ENCODE results near the gene TPM3.
"Not testable (repeated sequence)": the region's sequence is repeated elsewhere in the genome, so short reads cannot be mapped to it uniquely, and the experiment has no call there.

TPM3 gene

DNA sequence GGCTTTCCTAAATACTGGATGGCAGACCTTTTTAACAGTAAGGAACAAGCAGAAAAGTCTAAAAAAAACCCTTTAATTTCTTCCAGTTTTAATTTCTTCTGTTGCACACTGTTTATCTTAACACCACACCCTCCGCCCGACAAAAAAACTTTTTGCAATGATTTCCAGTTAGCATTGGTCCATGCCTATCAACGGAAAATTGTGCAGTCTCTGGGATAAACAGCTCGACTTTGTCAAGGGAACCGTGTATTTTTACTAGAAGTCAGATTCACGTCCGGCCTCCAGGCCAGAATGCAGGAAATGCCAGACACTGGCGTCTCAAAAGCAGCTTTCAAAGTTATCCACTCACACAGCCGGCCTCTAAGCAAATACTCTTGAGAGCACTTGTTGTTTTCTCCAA is 36.6 kb downstream of the TPM3 start:
- Mint-ChIP-seq H3K36me3 (ENCODE audit: low read depth) (peaks cover 55% of the 10 kb centered on the region), H3K27me3 (ENCODE audit: low read depth) (peaks cover 3% of the 10 kb centered on the region), H3K4me1 (no peaks in the 10 kb centered on the region), H3K9me3 (no peaks in the 10 kb centered on the region), H3K4me3 (no peak overlapping the region), H3K27ac (peak overlapping the region in 2 of 3 experiments; percentile 10 to 37)
- no peak for TF ChIP-seq CTCF (IDR thresholded peaks at IDR 0.05; ENCODE audit: unreplicated experiment in 3 of 3)

- peaks cover 49% of the 10 kb centered on the region for H3K36me3 Mint-ChIP-seq (ENCODE audit: low read depth)
- H3K9me3 Mint-ChIP-seq: no peaks in the 10 kb centered on the region
- H3K4me3 Mint-ChIP-seq: no peak within 1 kb of the TSS
- H3K27me3 Mint-ChIP-seq (ENCODE audit: low read depth): peaks cover 3% of the 10 kb centered on the region
- no peaks in the 10 kb centered on the region for H3K4me1 Mint-ChIP-seq
- no peak for TF ChIP-seq CTCF (IDR thresholded peaks at IDR 0.05; ENCODE audit: unreplicated experiment in 3 of 3)
- peak within 1 kb of the TSS in 2 of 3 experiments; percentile 10 to 37 for H3K27ac Mint-ChIP-seq
These were observed 37.2 kb downstream of the TPM3 start, which contains the start of gene NUP210L for GRCh38 chr1:154154534-154155191. TSS of gene NUP210L (minus strand) at chr1:154155073.

DNA sequence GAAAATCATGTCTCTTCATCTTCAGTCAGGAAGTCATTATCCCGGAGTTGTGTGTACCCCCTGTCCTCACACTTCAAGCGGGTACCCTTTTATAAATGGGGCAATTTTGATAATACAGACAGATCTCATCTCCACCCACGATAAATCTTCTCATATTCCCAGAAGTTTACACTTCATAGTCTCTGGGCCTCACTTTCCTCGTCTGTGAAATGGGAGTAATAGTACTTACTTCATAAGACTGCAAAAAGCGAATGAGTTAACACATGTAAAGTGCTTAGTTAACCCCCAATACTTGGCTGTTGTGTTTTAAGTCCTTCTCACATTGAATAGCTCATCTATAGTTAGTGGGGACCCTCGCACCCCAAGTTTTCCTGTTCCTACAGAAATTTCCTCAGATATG is 37.8 kb downstream of the TPM3 start:
- H3K4me1 Mint-ChIP-seq: no peaks in the 10 kb centered on the region
- no peak for TF ChIP-seq CTCF (IDR thresholded peaks at IDR 0.05; ENCODE audit: unreplicated experiment in 3 of 3)
- H3K9me3 Mint-ChIP-seq: no peaks in the 10 kb centered on the region
- H3K27ac Mint-ChIP-seq: no peak overlapping the region
- H3K4me3 Mint-ChIP-seq: no peak overlapping the region
- peaks cover 43% of the 10 kb centered on the region for H3K36me3 Mint-ChIP-seq (ENCODE audit: low read depth)
- H3K27me3 Mint-ChIP-seq (ENCODE audit: low read depth): peaks cover 3% of the 10 kb centered on the region

- Mint-ChIP-seq H3K4me1 (no peaks in the 10 kb centered on the region), H3K27me3 (ENCODE audit: low read depth) (peaks cover 3% of the 10 kb centered on the region), H3K4me3 (no peak overlapping the region), H3K27ac (no peak overlapping the region), H3K36me3 (ENCODE audit: low read depth) (peaks cover 19% of the 10 kb centered on the region), H3K9me3 (no peaks in the 10 kb centered on the region)
- no peak for TF ChIP-seq CTCF (IDR thresholded peaks at IDR 0.05; ENCODE audit: unreplicated experiment in 3 of 3)
These were observed 40.6 kb downstream of the TPM3 start for GRCh38 chr1:154151311-154151710.

GRCh38 chr1:154148807-154149206 is 43.1 kb downstream of the TPM3 start:
- Mint-ChIP-seq H3K4me3 (no peak overlapping the region), H3K9me3 (no peaks in the 10 kb centered on the region), H3K36me3 (ENCODE audit: low read depth) (peaks cover 2% of the 10 kb centered on the region), H3K27me3 (ENCODE audit: low read depth) (no peaks in the 10 kb centered on the region), H3K4me1 (no peaks in the 10 kb centered on the region), H3K27ac (no peak overlapping the region)
- TF ChIP-seq CTCF (IDR thresholded peaks at IDR 0.05; ENCODE audit: unreplicated experiment in 3 of 3): no peak

DNA sequence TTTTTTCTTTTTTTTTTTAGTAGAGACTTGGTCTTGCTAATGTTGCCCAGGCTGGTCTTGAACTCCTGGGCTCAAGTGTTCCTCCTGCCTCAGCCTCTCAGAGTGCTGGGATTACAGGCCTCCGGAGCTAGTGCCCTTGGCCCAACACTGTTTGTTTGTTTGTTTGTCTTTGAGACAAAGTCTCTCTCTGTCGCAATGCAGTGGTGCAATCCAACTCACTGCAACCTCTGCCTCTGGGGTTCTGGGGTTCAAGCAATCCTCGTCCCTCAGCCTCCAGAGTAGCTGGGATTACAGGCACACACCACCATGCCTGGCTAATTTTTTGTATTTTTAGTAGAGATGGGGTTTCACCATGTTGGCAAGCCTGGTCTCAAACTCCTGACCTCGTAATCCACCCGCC is 44.4 kb downstream of the TPM3 start:
- not testable (repeated sequence) for H3K27ac Mint-ChIP-seq; H3K4me1 Mint-ChIP-seq; H3K4me3 Mint-ChIP-seq; H3K36me3 Mint-ChIP-seq (ENCODE audit: low read depth); H3K9me3 Mint-ChIP-seq; H3K27me3 Mint-ChIP-seq (ENCODE audit: low read depth)
